ENCODE measurements around the gene RGMA. TPM values are rescaled to one million over a fixed set of nuclear protein-coding genes. Genes with fewer than 3 reads are reported as not detected.
A peak's percentile ranks its signal among the peaks of the same experiment; 100 is the strongest.

RGMA gene
- total and polyA plus RNA-seq, 2 of the 8 experiments (the other 6 are each of a cell fraction or from before 2014, with no cell fraction given): 19.9 to 39.8 TPM

- peak overlapping the region; percentile 94; the same call in 1 of the 2 replicates for H2BK5ac ChIP-seq (ENCODE audit: low read depth, low read length)
- H4K8ac ChIP-seq (ENCODE audit: extremely low read depth, insufficient read depth, low read length): no peak overlapping the region
- H2BK20ac ChIP-seq (ENCODE audit: low read length): no peak overlapping the region
- no peak overlapping the region for H3K56ac ChIP-seq (replicated peaks; ENCODE audit: insufficient read length, low read depth, low read length)
- peaks cover 11 to 82% of the 10 kb centered on the region in 2 experiments; a peak in 3 of 4 replicates for H3K79me2 ChIP-seq (ENCODE audit: control insufficient read depth in 1 of 2, insufficient read depth in 2 of 2, low read length in 2 of 2)
- H3K4ac ChIP-seq (replicated peaks; ENCODE audit: insufficient read length, low read depth, low read length): peak overlapping the region; percentile 44
- FAIRE-seq: no peak
- H3K36me3 ChIP-seq (ENCODE audit: control insufficient read depth in 2 of 4, insufficient read depth in 4 of 4, low read length in 3 of 4): peaks cover 5 to 73% (median 10%) of the 10 kb centered on the region in 4 experiments; a peak in 7 of 8 replicates
- 0 out of 4 replicates have a peak overlapping the region, but pooled peaks of 1 of the 2 experiments have one; percentile 22 for H3K4me2 ChIP-seq (ENCODE audit: insufficient read depth in 1 of 2, low read depth in 2 of 2, low read length in 2 of 2)
- H2AFZ ChIP-seq (ENCODE audit: low read length): no peak overlapping the region
- no peak overlapping the region for H2BK120ac ChIP-seq (replicated peaks; ENCODE audit: low read depth, low read length)
- no peaks in the 10 kb centered on the region for H3K9me3 ChIP-seq (ENCODE audit: insufficient read depth in 2 of 2, low read depth in 1 of 2, low read length in 1 of 2)
- DNase-seq (ENCODE audit: low read depth in 1 of 2, low spot score in 2 of 2): no peak
- WGBS, 2 experiments (ENCODE audit: extremely low coverage in 1 of 2, insufficient coverage in 1 of 2, insufficient read length in 1 of 2, insufficient replicate concordance in 2 of 2, low coverage in 1 of 2, low lambda C conversion rate in 2 of 2, missing lambda C conversion rate in 1 of 2): 85% methylated on average over 16 of the region's 18 CpGs; no CpG with 5 or more reads in 1 of the 2 experiments
- H2BK12ac ChIP-seq (ENCODE audit: low read depth, low read length): peak overlapping the region; percentile 85; the same call in 1 of the 2 replicates
- no peak overlapping the region for H3K4me3 ChIP-seq (ENCODE audit: extremely low read depth in 1 of 4, insufficient read depth in 2 of 4, low read depth in 3 of 4, low read length in 4 of 4)
- H3K23ac ChIP-seq (ENCODE audit: insufficient read length): peak overlapping the region; percentile 71
- H3K14ac ChIP-seq (ENCODE audit: insufficient read length): no peak overlapping the region
- H3K27me3 ChIP-seq (replicated peaks in 1 of 4; ENCODE audit: control insufficient read depth in 3 of 4, extremely low read depth in 1 of 4, insufficient read depth in 3 of 4, low read length in 3 of 4): no peaks in the 10 kb centered on the region
- CTCF ChIA-PET (ENCODE audit: partially characterized antibody): interaction anchor here (0.6 to 15.8 kb wide), 9 partner anchors 11 to 1061 kb away, joined by 3 to 119 read pairs (median 12); no protein-coding TSS in a partner anchor
- peak overlapping the region; percentile 9 for H4K5ac ChIP-seq (ENCODE audit: insufficient read length, low read depth, low read length)
- H4K20me1 ChIP-seq (replicated peaks in 1 of 2; ENCODE audit: control insufficient read depth in 1 of 2, insufficient read depth in 2 of 2, low read length in 2 of 2): peaks cover 23 to 34% of the 10 kb centered on the region in 2 experiments
- H4K91ac ChIP-seq (replicated peaks; ENCODE audit: insufficient read length, low read length): no peak overlapping the region
- H3K27ac ChIP-seq (ENCODE audit: low read depth, low read length): no peak overlapping the region
- peak overlapping the region; percentile 66; the same call in 1 of the 2 replicates for H2AK5ac ChIP-seq (ENCODE audit: low read depth, low read length)
- peaks cover 21 to 64% (median 37%) of the 10 kb centered on the region in 4 experiments for H3K4me1 ChIP-seq (replicated peaks in 1 of 4; ENCODE audit: control insufficient read depth in 3 of 4, insufficient read depth in 4 of 4, low read length in 3 of 4)
- peak overlapping the region; percentile 38; the same call in 1 of the 2 replicates for H3K18ac ChIP-seq (ENCODE audit: extremely low read depth, low read length)
- POLR2A ChIA-PET (ENCODE audit: partially characterized antibody): interaction anchor here (1.0 to 6.3 kb wide), 5 partner anchors 11 to 143 kb away, joined by 3 to 62 read pairs (median 5); no protein-coding TSS in a partner anchor
- 0 out of 2 replicates have a peak overlapping the region, but pooled peaks have one; percentile 95 for H2BK15ac ChIP-seq (ENCODE audit: low read length)
- H3K79me1 ChIP-seq (ENCODE audit: low read depth, low read length): peaks cover 39% of the 10 kb centered on the region
- H3K9ac ChIP-seq (replicated peaks in 1 of 4; ENCODE audit: extremely low read depth in 1 of 4, low read depth in 3 of 4, low read length in 3 of 4): peak overlapping the region in 1 of 4 experiments; percentile 40; a peak in 1 of 7 replicates
- H3K23me2 ChIP-seq (ENCODE audit: low read depth, low read length): no peaks in the 10 kb centered on the region
- TF ChIP-seq TAF7 (optimal IDR thresholded peaks at IDR 0.05; ENCODE audit: borderline replicate concordance, low read depth, low read length): no peak
- no peak for TF ChIP-seq USF2 (IDR thresholded peaks at IDR 0.05; ENCODE audit: low read length)
- no peak for TF ChIP-seq SP4 (IDR thresholded peaks at IDR 0.05; ENCODE audit: low read length)
- no peak for TF ChIP-seq NRF1 (IDR thresholded peaks at IDR 0.05; ENCODE audit: low read depth, low read length)
- TF ChIP-seq EZH2 (IDR thresholded peaks at IDR 0.05; ENCODE audit: low read depth, low read length, severe bottlenecking): no peak
- TF ChIP-seq SIX5 (IDR thresholded peaks at IDR 0.05; ENCODE audit: low read depth, low read length): no peak
- no peak for TF ChIP-seq ATF3 (IDR thresholded peaks at IDR 0.05; ENCODE audit: insufficient read depth, low read depth, low read length)
- no peak for TF ChIP-seq GABPA (IDR thresholded peaks at IDR 0.05; ENCODE audit: borderline replicate concordance, insufficient read depth, low read length)
- no peak for TF ChIP-seq JUND (IDR thresholded peaks at IDR 0.05; ENCODE audit: low read length)
- TF ChIP-seq RBBP5 (IDR thresholded peaks at IDR 0.05; ENCODE audit: borderline replicate concordance, low read depth, low read length): no peak
These were observed 30.0 kb downstream of the RGMA start for GRCh38 chr15:93058904-93059427.

Measured in H1 (cell line).